Natural killer cell (primary cell): ENCODE measurements around the gene KRT72. TPM values are rescaled to one million over a fixed set of nuclear protein-coding genes. Genes with fewer than 3 reads are reported as not detected.
A peak's percentile ranks its signal among the peaks of the same experiment; 100 is the strongest.

Experiments
- ATAC-seq, 3 donors: fragments of 150-1000 bp in 2 of 3; fragments of 200-7000 bp in 1 of 3; cut with Tn5 transposase; 1 replicate in 1 of 3; 2 replicates in 2 of 3; pipeline ENCODE4 v1.10.0; 2021; ENCODE audit warnings: mild to moderate bottlenecking in 2 of 3, moderate library complexity in 2 of 3
- DNase-seq, 2 donors: peaks; one replicate each; pipeline versions ENCODE4 v3.0.0 to v3.0.0-alpha.2; 2013 to 2021; ENCODE audit warnings: mixed read lengths in 1 of 2
- H3K27ac ChIP-seq: one replicate; pipeline ENCODE4 v1.5.1; 2013; ENCODE audit warnings: mild to moderate bottlenecking, low read length
- H3K27me3 ChIP-seq: one replicate; pipeline ENCODE4 v1.6.1; 2013; ENCODE audit warnings: low read length; ENCODE audit not compliant: control insufficient read depth, insufficient read depth
- H3K36me3 ChIP-seq: one replicate; pipeline ENCODE4 v1.6.1; 2013; ENCODE audit warnings: low read length; ENCODE audit not compliant: control insufficient read depth, insufficient read depth
- H3K4me1 ChIP-seq: one replicate; pipeline ENCODE4 v1.6.1; 2013; ENCODE audit warnings: low read length; ENCODE audit not compliant: control insufficient read depth, insufficient read depth
- H3K4me3 ChIP-seq: one replicate; pipeline ENCODE4 v1.5.1; 2013; ENCODE audit warnings: low read length
- H3K9me3 ChIP-seq: one replicate; pipeline ENCODE4 v1.6.1; 2013; ENCODE audit warnings: low read length; ENCODE audit not compliant: control insufficient read depth, insufficient read depth
- H3K27ac Mint-ChIP-seq, 2 donors: one replicate each; pipeline ENCODE4 v1.8.0; 2022; ENCODE audit warnings: mild to moderate bottlenecking in 2 of 2, mixed read lengths in 2 of 2, moderate library complexity in 1 of 2
- H3K27me3 Mint-ChIP-seq, 2 donors: one replicate each; pipeline ENCODE4 v1.8.0; 2022; ENCODE audit warnings: low read depth in 2 of 2, mixed read lengths in 2 of 2
- H3K36me3 Mint-ChIP-seq: one replicate; pipeline ENCODE4 v1.8.0; 2022; ENCODE audit warnings: mixed read lengths
- H3K4me1 Mint-ChIP-seq, 2 donors: one replicate each; pipeline ENCODE4 v1.8.0; 2022; ENCODE audit warnings: mixed read lengths in 2 of 2
- H3K4me3 Mint-ChIP-seq: one replicate; pipeline ENCODE4 v1.8.0; 2022; ENCODE audit warnings: mild to moderate bottlenecking, moderate library complexity, mixed read lengths
- H3K9me3 Mint-ChIP-seq, 2 donors: one replicate each; pipeline ENCODE4 v1.8.0; 2022; ENCODE audit warnings: mixed read lengths in 2 of 2
- CTCF ChIP-seq: fragments of 200-600 bp; IDR thresholded peaks from one replicate; pipeline ENCODE4 v1.8.0; 2022; ENCODE audit warnings: antibody characterized with exemption
- WGBS: methylation state at CpG from one replicate; pipeline ENCODE4 v1.1.7; 2013; ENCODE audit warnings: missing lambda C conversion rate; ENCODE audit not compliant: insufficient coverage; 5-methylcytosine and 5-hydroxymethylcytosine counted together
- intact Hi-C: fragments of 100-400 bp; cut with micrococcal nuclease; formaldehyde crosslinking; loops from one replicate; pipeline ENCODE4 v1.14.2; 2022
- total RNA-seq, 4 donors: library from RNA; stranded (reverse); fragments of 120-200 nt in 1 of 4; gene quantifications; one replicate each; pipeline versions ENCODE4 v1.2.3 to v1.2.4, GENCODE V29; 2013 to 2022

The KRT72 gene
- total RNA-seq, 3 donors from 2014 or later (not counting 1 experiment from before 2014, with no cell fraction given), result 21.9 to 136 (median 38.0) TPM

- H3K4me1 Mint-ChIP-seq, result peaks cover 60 to 61% of the 10 kb centered on the region in 2 donors
- peak overlapping the region; percentile 61 for H3K4me3 Mint-ChIP-seq
- DNase-seq (no peak), ATAC-seq (peak; percentile 15 to 57 (median 53))
- no peak overlapping the region for H3K4me3 ChIP-seq
- no peaks in the 10 kb centered on the region for H3K27me3 ChIP-seq
- TF ChIP-seq CTCF, result no peak
- no peaks in the 10 kb centered on the region for H3K36me3 ChIP-seq
- no peaks in the 10 kb centered on the region for H3K9me3 Mint-ChIP-seq
- H3K27me3 Mint-ChIP-seq, result no peaks in the 10 kb centered on the region
- H3K36me3 Mint-ChIP-seq, result no peaks in the 10 kb centered on the region
- H3K27ac ChIP-seq, result no peak overlapping the region
- peak overlapping the region; percentile 76 to 79 for H3K27ac Mint-ChIP-seq
- H3K4me1 ChIP-seq, result peaks cover 24% of the 10 kb centered on the region
- WGBS, result 65% methylated on average over 5 of the region's 5 CpGs
- intact Hi-C loops, result loop anchor here (1.0 kb wide), 2 partner anchors 9 to 69 kb away; no protein-coding TSS in a partner anchor
- H3K9me3 ChIP-seq, result no peaks in the 10 kb centered on the region
These were observed 35.5 kb upstream of the KRT72 start for GRCh38 chr12:52636592-52637258.

GRCh38 chr12:52636189-52636588 is 34.9 kb upstream of the KRT72 start:
- Mint-ChIP-seq H3K4me1 (peaks cover 58 to 61% of the 10 kb centered on the region in 2 donors), H3K4me3 (peak overlapping the region; percentile 61), H3K9me3 (no peaks in the 10 kb centered on the region), H3K27me3 (no peaks in the 10 kb centered on the region), H3K36me3 (no peaks in the 10 kb centered on the region), H3K27ac (peak overlapping the region; percentile 76 to 79)
- 30% methylated on average over 6 of the region's 6 CpGs for WGBS
- Histone ChIP-seq H3K27ac (no peak overlapping the region), H3K27me3 (no peaks in the 10 kb centered on the region), H3K4me1 (peaks cover 28% of the 10 kb centered on the region), H3K36me3 (no peaks in the 10 kb centered on the region), H3K4me3 (no peak overlapping the region), H3K9me3 (no peaks in the 10 kb centered on the region)
- ATAC-seq, result peak; percentile 67 to 89 (median 79)
- no peak for TF ChIP-seq CTCF
- intact Hi-C loops, result loop anchor here (1.0 kb wide), 2 partner anchors 9 to 69 kb away; no protein-coding TSS in a partner anchor
- peak in 1 of 2 donors; percentile 41 for DNase-seq

- intact Hi-C loops, result loop anchor here (5.0 kb wide), 1 partner anchor 47 kb away; no protein-coding TSS in a partner anchor
- Mint-ChIP-seq H3K4me1 (peaks cover 74% of the 10 kb centered on the region in 2 donors), H3K9me3 (no peaks in the 10 kb centered on the region), H3K27me3 (no peaks in the 10 kb centered on the region), H3K4me3 (no peak overlapping the region), H3K36me3 (no peaks in the 10 kb centered on the region), H3K27ac (peak overlapping the region; percentile 18 to 67)
- Histone ChIP-seq H3K4me3 (no peak overlapping the region), H3K36me3 (no peaks in the 10 kb centered on the region), H3K27ac (no peak overlapping the region), H3K27me3 (no peaks in the 10 kb centered on the region), H3K4me1 (peaks cover 45% of the 10 kb centered on the region), H3K9me3 (no peaks in the 10 kb centered on the region)
- WGBS, result 69% methylated on average over 7 of the region's 7 CpGs
- DNase-seq (no peak), ATAC-seq (no peak)
- TF ChIP-seq CTCF, result no peak
These were observed 33.2 kb upstream of the KRT72 start for GRCh38 chr12:52634266-52635056.
